H1 (cell line): Measurements from ENCODE around the gene CAPS. TPM values are rescaled to one million over a fixed set of nuclear protein-coding genes. Genes with fewer than 3 reads are reported as not detected.

ENCODE experiments used
- ASH2L ChIP-seq: fragments of 200-600, 300-600 bp; sonication (generic); IDR thresholded peaks from one replicate; pipeline ENCODE4 v1.7.1; 2017; ENCODE audit warnings: low read length
- CHD2 ChIP-seq: IDR thresholded peaks from 2 replicates; pipeline ENCODE4 v1.6.1; 2012; ENCODE audit warnings: low read length, improper control_type of control experiment
- HDAC6 ChIP-seq: IDR thresholded peaks from one replicate; pipeline ENCODE4 v1.7.1; 2012; ENCODE audit warnings: low read depth, mild to moderate bottlenecking, inconsistent platforms, low read length, moderate library complexity
- PHF8 ChIP-seq: fragments of 200-600 bp; sonication (generic); conservative IDR thresholded peaks from 2 replicates; pipeline ENCODE4 v1.7.1; 2012; ENCODE audit warnings: low read depth, mild to moderate bottlenecking, inconsistent platforms, low read length, moderate library complexity
- RNF2 ChIP-seq: fragments of 200-900, 300-1000 bp; sonication (generic); IDR thresholded peaks from 2 replicates; pipeline ENCODE4 v1.7.1; 2016; ENCODE audit warnings: borderline replicate concordance, low read depth, mild to moderate bottlenecking, antibody characterized with exemption, low read length; ENCODE audit not compliant: poor library complexity, severe bottlenecking; ENCODE audit errors: missing control alignments
- RXRA ChIP-seq: IDR thresholded peaks from 2 replicates; pipeline ENCODE4 v1.6.1; 2011; ENCODE audit warnings: low read depth, mild to moderate bottlenecking, low read length, moderate library complexity; ENCODE audit not compliant: insufficient read depth
- polyA plus RNA-seq, 7 experiments: library from polyadenylated mRNA; depleted of rRNA in 3 of 7; stranded (reverse) in 5 of 7; unstranded in 2 of 7; fragments of >200 nt in 5 of 7; fragments of 200-250 nt in 2 of 7; gene quantifications; 1 replicate in 5 of 7; 2 replicates in 1 of 7; 4 replicates in 1 of 7; pipeline versions ENCODE4 v1.2.1 to v1.2.3, GENCODE V29; 2011 to 2013; ENCODE audit warnings: missing spikeins in 2 of 7, mixed read lengths in 2 of 7
- total RNA-seq: library from RNA; stranded (reverse); fragmentation: NEBNext Ultra II Directional; extraction: Animal tissue kit (Norgen Biotek cat#: 25700); gene quantifications from 2 replicates; pipeline ENCODE4 v1.2.1, GENCODE V29; 2021
- TF ChIP-seq, protein P1 (sequence below): fragments of 300-600 bp; sonication (generic); IDR thresholded peaks from 2 replicates; pipeline ENCODE4 v1.7.1; 2012; ENCODE audit warnings: low read length, moderate library complexity, mild to moderate bottlenecking, inconsistent platforms; ENCODE audit not compliant: insufficient replicate concordance
- TF ChIP-seq, protein P2 (sequence below): IDR thresholded peaks from 2 replicates; pipeline ENCODE4 v1.6.1; 2012; ENCODE audit warnings: low read length, inconsistent platforms

Gene CAPS
- total and polyA plus RNA-seq, 2 of the 8 experiments (the other 6 are each of a cell fraction or from before 2014, with no cell fraction given), result 2.1 to 2.4 TPM

DNA sequence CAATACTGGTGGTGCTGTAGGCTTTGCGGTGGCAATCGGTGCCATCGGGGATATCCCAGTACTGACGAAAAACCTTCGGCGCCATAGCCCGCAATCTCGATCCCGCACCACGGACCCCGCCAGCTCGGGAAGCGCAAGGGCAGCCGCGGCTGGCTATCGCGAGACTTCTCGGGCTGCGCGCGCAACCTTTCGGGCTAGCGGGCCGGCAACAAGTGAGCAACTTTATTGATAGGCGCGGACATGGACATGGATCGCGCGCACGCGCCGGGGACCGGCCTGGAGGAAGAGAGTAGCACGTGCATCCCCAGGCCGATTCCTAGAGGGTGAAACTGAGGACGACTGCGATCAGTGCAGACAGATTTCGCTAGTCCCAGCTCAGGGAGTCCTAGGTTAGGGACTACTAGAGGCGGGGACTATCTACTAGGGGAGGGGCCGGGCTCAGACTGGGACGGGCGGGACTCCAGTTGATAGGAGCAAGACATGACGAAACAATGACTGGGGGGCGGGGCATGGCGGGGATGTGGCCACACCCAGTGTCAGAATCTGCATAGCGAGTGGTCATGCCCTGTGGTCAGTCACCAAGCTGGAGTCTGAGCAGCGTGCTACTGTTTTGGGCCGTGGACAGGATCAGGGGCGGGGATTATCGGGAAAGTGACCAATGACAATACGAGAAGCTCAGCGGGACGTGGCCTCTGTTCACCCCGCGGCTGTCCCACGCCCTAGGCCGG is 10.3 kb upstream of the CAPS start, which contains the start of gene NDUFA11 (continued):
- TF ChIP-seq RNF2 (no peak), PHF8 (peak; percentile 96), ASH2L (peak; percentile 97), HDAC6 (no peak), CHD2 (peak; percentile 98), RXRA (no peak)
- TF ChIP-seq, protein P1, sequence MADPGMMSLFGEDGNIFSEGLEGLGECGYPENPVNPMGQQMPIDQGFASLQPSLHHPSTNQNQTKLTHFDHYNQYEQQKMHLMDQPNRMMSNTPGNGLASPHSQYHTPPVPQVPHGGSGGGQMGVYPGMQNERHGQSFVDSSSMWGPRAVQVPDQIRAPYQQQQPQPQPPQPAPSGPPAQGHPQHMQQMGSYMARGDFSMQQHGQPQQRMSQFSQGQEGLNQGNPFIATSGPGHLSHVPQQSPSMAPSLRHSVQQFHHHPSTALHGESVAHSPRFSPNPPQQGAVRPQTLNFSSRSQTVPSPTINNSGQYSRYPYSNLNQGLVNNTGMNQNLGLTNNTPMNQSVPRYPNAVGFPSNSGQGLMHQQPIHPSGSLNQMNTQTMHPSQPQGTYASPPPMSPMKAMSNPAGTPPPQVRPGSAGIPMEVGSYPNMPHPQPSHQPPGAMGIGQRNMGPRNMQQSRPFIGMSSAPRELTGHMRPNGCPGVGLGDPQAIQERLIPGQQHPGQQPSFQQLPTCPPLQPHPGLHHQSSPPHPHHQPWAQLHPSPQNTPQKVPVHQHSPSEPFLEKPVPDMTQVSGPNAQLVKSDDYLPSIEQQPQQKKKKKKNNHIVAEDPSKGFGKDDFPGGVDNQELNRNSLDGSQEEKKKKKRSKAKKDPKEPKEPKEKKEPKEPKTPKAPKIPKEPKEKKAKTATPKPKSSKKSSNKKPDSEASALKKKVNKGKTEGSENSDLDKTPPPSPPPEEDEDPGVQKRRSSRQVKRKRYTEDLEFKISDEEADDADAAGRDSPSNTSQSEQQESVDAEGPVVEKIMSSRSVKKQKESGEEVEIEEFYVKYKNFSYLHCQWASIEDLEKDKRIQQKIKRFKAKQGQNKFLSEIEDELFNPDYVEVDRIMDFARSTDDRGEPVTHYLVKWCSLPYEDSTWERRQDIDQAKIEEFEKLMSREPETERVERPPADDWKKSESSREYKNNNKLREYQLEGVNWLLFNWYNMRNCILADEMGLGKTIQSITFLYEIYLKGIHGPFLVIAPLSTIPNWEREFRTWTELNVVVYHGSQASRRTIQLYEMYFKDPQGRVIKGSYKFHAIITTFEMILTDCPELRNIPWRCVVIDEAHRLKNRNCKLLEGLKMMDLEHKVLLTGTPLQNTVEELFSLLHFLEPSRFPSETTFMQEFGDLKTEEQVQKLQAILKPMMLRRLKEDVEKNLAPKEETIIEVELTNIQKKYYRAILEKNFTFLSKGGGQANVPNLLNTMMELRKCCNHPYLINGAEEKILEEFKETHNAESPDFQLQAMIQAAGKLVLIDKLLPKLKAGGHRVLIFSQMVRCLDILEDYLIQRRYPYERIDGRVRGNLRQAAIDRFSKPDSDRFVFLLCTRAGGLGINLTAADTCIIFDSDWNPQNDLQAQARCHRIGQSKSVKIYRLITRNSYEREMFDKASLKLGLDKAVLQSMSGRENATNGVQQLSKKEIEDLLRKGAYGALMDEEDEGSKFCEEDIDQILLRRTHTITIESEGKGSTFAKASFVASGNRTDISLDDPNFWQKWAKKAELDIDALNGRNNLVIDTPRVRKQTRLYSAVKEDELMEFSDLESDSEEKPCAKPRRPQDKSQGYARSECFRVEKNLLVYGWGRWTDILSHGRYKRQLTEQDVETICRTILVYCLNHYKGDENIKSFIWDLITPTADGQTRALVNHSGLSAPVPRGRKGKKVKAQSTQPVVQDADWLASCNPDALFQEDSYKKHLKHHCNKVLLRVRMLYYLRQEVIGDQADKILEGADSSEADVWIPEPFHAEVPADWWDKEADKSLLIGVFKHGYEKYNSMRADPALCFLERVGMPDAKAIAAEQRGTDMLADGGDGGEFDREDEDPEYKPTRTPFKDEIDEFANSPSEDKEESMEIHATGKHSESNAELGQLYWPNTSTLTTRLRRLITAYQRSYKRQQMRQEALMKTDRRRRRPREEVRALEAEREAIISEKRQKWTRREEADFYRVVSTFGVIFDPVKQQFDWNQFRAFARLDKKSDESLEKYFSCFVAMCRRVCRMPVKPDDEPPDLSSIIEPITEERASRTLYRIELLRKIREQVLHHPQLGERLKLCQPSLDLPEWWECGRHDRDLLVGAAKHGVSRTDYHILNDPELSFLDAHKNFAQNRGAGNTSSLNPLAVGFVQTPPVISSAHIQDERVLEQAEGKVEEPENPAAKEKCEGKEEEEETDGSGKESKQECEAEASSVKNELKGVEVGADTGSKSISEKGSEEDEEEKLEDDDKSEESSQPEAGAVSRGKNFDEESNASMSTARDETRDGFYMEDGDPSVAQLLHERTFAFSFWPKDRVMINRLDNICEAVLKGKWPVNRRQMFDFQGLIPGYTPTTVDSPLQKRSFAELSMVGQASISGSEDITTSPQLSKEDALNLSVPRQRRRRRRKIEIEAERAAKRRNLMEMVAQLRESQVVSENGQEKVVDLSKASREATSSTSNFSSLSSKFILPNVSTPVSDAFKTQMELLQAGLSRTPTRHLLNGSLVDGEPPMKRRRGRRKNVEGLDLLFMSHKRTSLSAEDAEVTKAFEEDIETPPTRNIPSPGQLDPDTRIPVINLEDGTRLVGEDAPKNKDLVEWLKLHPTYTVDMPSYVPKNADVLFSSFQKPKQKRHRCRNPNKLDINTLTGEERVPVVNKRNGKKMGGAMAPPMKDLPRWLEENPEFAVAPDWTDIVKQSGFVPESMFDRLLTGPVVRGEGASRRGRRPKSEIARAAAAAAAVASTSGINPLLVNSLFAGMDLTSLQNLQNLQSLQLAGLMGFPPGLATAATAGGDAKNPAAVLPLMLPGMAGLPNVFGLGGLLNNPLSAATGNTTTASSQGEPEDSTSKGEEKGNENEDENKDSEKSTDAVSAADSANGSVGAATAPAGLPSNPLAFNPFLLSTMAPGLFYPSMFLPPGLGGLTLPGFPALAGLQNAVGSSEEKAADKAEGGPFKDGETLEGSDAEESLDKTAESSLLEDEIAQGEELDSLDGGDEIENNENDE, result no peak
- TF ChIP-seq, protein P2, sequence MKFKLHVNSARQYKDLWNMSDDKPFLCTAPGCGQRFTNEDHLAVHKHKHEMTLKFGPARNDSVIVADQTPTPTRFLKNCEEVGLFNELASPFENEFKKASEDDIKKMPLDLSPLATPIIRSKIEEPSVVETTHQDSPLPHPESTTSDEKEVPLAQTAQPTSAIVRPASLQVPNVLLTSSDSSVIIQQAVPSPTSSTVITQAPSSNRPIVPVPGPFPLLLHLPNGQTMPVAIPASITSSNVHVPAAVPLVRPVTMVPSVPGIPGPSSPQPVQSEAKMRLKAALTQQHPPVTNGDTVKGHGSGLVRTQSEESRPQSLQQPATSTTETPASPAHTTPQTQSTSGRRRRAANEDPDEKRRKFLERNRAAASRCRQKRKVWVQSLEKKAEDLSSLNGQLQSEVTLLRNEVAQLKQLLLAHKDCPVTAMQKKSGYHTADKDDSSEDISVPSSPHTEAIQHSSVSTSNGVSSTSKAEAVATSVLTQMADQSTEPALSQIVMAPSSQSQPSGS, result 0 out of 2 replicates have a peak, but pooled peaks have one; percentile 24
